Gastrocnemius medialis (tissue), 4 donors: ENCODE measurements around the gene STK33.

ENCODE experiments used
- CTCF ChIP-seq, 5 experiments: fragments of 450-650 bp in 3 of 5; fragments of 200-600 bp in 2 of 5; sonication (generic) in 2 of 5; IDR thresholded peaks in 4 of 5; conservative IDR thresholded peaks in 1 of 5; 1 replicate in 4 of 5; 2 replicates in 1 of 5; pipeline ENCODE4 v1.5.1; 2016 to 2019; ENCODE audit warnings: antibody characterized with exemption in 5 of 5, mild to moderate bottlenecking in 3 of 5, moderate library complexity in 3 of 5
- POLR2A ChIP-seq, 2 donors: fragments of 450-650 bp; IDR thresholded peaks; one replicate each; pipeline ENCODE4 v1.6.1; 2017; ENCODE audit warnings: antibody characterized with exemption in 2 of 2, mild to moderate bottlenecking in 2 of 2, moderate library complexity in 2 of 2

- no peak for TF ChIP-seq CTCF (IDR thresholded peaks at IDR 0.05 in 4 of 5, conservative IDR thresholded peaks at IDR 0.05 in 1 of 5)
- TF ChIP-seq POLR2A (IDR thresholded peaks at IDR 0.05) = no peak
These were observed 230.1 kb downstream of the STK33 start for GRCh38 chr11:8363921-8364320.
